ENCODE measurements around the gene FGF8. TPM values are rescaled to one million over a fixed set of nuclear protein-coding genes. Genes with fewer than 3 reads are reported as not detected.

The FGF8 gene
- total and polyA plus RNA-seq, 2 of the 4 experiments (the other 2 are of a cell fraction) = 0.17 TPM; not detected in 1

- H3K9me3 ChIP-seq (ENCODE audit: control insufficient read depth, insufficient read depth, low read length) = no peaks in the 10 kb centered on the region
- H3K9me1 ChIP-seq (ENCODE audit: insufficient read depth, low read length) = 0 out of 2 replicates have a peak, but pooled peaks cover 2% of the 10 kb centered on the region
- peak; percentile 70 for ATAC-seq (ENCODE audit: low read depth)
- no peak overlapping the region for H3K23ac ChIP-seq (ENCODE audit: low read depth, low read length)
- no peak overlapping the region for H4K91ac ChIP-seq (ENCODE audit: insufficient read depth, low read depth, low read length)
- H2AK9ac ChIP-seq (replicated peaks; ENCODE audit: low read depth, low read length, poor library complexity) = no peak overlapping the region
- H3K79me1 ChIP-seq (ENCODE audit: low read depth in 1 of 2, low read length in 2 of 2) = peaks cover 26 to 54% of the 10 kb centered on the region in 2 experiments
- H3K9ac ChIP-seq (ENCODE audit: low read depth, low read length) = no peak overlapping the region
- no TSS peak for BruUV-seq (replicated peaks)
- peaks cover 68% of the 10 kb centered on the region for H3K36me3 ChIP-seq (ENCODE audit: control insufficient read depth, insufficient read depth, low read length)
- no peak overlapping the region for H2AFZ ChIP-seq (replicated peaks; ENCODE audit: low read length, poor library complexity)
- no peaks in the 10 kb centered on the region for H3K4me1 ChIP-seq (ENCODE audit: control insufficient read depth, insufficient read depth, low read length)
- H4K8ac ChIP-seq (ENCODE audit: low read depth in 2 of 2, low read length in 2 of 2) = no peak overlapping the region
- no peak overlapping the region for H3K4ac ChIP-seq (ENCODE audit: low read depth, low read length)
- no peak overlapping the region for H4K5ac ChIP-seq (ENCODE audit: low read depth, low read length)
- no peak overlapping the region for H2BK120ac ChIP-seq (ENCODE audit: low read depth, low read length)
- H3K4me2 ChIP-seq (ENCODE audit: low read depth, low read length) = no peak overlapping the region
- dilution Hi-C loops (cut with HindIII; ENCODE audit: low sequenced_read_pairs, unreplicated experiment) = no loop called here
- no peak overlapping the region for H2BK20ac ChIP-seq (ENCODE audit: low read depth, low read length)
- H3K4me3 ChIP-seq (ENCODE audit: insufficient read depth, low read depth, low read length) = no peak overlapping the region
- H3K18ac ChIP-seq (ENCODE audit: low read depth, low read length) = no peak overlapping the region
- no peak overlapping the region for H2BK15ac ChIP-seq (ENCODE audit: low read depth, low read length)
- peak; percentile 39 for DNase-seq
- H3K14ac ChIP-seq (replicated peaks; ENCODE audit: low read depth, low read length) = no peak overlapping the region
- ChIA-PET CTCF (interaction anchor here (0.6 to 0.7 kb wide), 2 partner anchors 20 to 30 kb away, joined by 3 read pairs; no protein-coding TSS in a partner anchor), POLR2A (ENCODE audit: unreplicated experiment) (no interaction called here)
- no peak for TF ChIP-seq CHD1 (IDR thresholded peaks at IDR 0.05; ENCODE audit: low read depth, low read length)
- TF ChIP-seq ELK1 (IDR thresholded peaks at IDR 0.05; ENCODE audit: borderline replicate concordance, low read depth, low read length) = no peak
- no peak for TF ChIP-seq POLR2A (IDR thresholded peaks at IDR 0.05; ENCODE audit: low read depth, low read length)
- no peak for TF ChIP-seq MAFK (IDR thresholded peaks at IDR 0.05; ENCODE audit: low read depth, low read length)
- no peak for TF ChIP-seq NFE2L2 (IDR thresholded peaks at IDR 0.05; ENCODE audit: low read depth, low read length)
- TF ChIP-seq SMC3 (IDR thresholded peaks at IDR 0.05; ENCODE audit: low read depth, low read length) = no peak
- no peak for TF ChIP-seq RFX5 (IDR thresholded peaks at IDR 0.05; ENCODE audit: low read depth, low read length)
- no peak for TF ChIP-seq MXI1 (IDR thresholded peaks at IDR 0.05; ENCODE audit: borderline replicate concordance, low read depth, low read length)
- TF ChIP-seq BHLHE40 (IDR thresholded peaks at IDR 0.05; ENCODE audit: low read depth, low read length) = no peak
- no peak for TF ChIP-seq FOS (IDR thresholded peaks at IDR 0.05; ENCODE audit: low read depth, low read length)
- TF ChIP-seq CTCF (conservative IDR thresholded peaks at IDR 0.05; ENCODE audit: low read depth, low read length) = no peak
- no peak for TF ChIP-seq RCOR1 (IDR thresholded peaks at IDR 0.05; ENCODE audit: insufficient replicate concordance, low read length)
- no peak for TF ChIP-seq CEBPB (IDR thresholded peaks at IDR 0.05; ENCODE audit: low read depth, low read length)
- TF ChIP-seq USF2 (IDR thresholded peaks at IDR 0.05; ENCODE audit: low read depth, low read length) = no peak
- peaks cover 50% of the 10 kb centered on the region for H4K20me1 ChIP-seq (ENCODE audit: insufficient read depth, low read length)
- H2AK5ac ChIP-seq (ENCODE audit: low read depth, low read length) = no peak overlapping the region
- whole genome bisulfite sequencing, 2 experiments (ENCODE audit: extremely low coverage in 2 of 2, insufficient read length in 1 of 2) = no CpG with 5 or more reads among the region's 4 CpGs
- no peak overlapping the region for H3K56ac ChIP-seq (ENCODE audit: extremely low read depth, insufficient read depth, low read length)
- no peak overlapping the region for H2BK5ac ChIP-seq (ENCODE audit: low read depth, low read length, poor library complexity, severe bottlenecking)
- in situ Hi-C loops (cut with MboI; ENCODE audit: low sequenced_read_pairs) = loop anchor here (25.0 kb wide), 1 partner anchor 866 kb away; no protein-coding TSS in a partner anchor
- H3K27me3 ChIP-seq (ENCODE audit: control insufficient read depth, insufficient read depth, low read length) = no peaks in the 10 kb centered on the region
- intact Hi-C loops (cut with micrococcal nuclease) = no loop called here
- H3K27ac ChIP-seq (ENCODE audit: insufficient read depth, low read length) = no peak overlapping the region
Measured at GRCh38 chr10:101803511-101803910, 27.6 kb upstream of the FGF8 start.
